K562 (cell line): ENCODE measurements around the gene JPH4. TPM values are rescaled to one million over a fixed set of nuclear protein-coding genes. Genes with fewer than 3 reads are reported as not detected.

Source experiments
- ATAC-seq: fragments of 200-7000 bp; cut with Tn5 transposase; 3 replicates; pipeline ENCODE4 v1.9.1; 2020; ENCODE audit warnings: moderate library complexity
- BruUV-seq: library from RNA; stranded (reverse); fragments of 400-500 nt; replicated peaks from 2 replicates; lab custom pipeline; 2021; lab: Mats Ljungman, UMichigan
- CTCF ChIA-PET: fragments of 300-600 bp; formaldehyde crosslinking; extraction: SDS; loops from one replicate; lab custom pipeline; 2021; ENCODE audit warnings: low intra/inter-chr PET ratio; lab: Yijun Ruan, JAX
- POLR2A ChIA-PET: fragments of 300-600, 350-650 bp; sonication (Branson Sonifier 250); formaldehyde crosslinking; extraction: SDS; loops from one replicate; lab custom pipeline; 2021; ENCODE audit warnings: antibody characterized with exemption, inconsistent platforms; lab: Yijun Ruan, JAX
- DNase-seq, 4 experiments: peaks; one replicate each; pipeline versions ENCODE4 v3.0.0 to v3.0.0-alpha.2; 2011 to 2018; ENCODE audit warnings: low spot score in 3 of 4, mixed read lengths in 3 of 4; ENCODE audit errors: extremely low read depth in 1 of 4
- FAIRE-seq: peaks from 2 replicates; lab custom pipeline; 2011; peaks lifted over from hg19 to GRCh38; lab: Jason Lieb, UNC
- H2AFZ ChIP-seq: 2 replicates; pipeline ENCODE4 v1.6.0; 2011; ENCODE audit warnings: low read depth, low read length, control low read depth, inconsistent platforms
- H3K27ac ChIP-seq: fragments of 200-600 bp; 3 replicates; pipeline ENCODE4 v1.8.0; 2011; ENCODE audit warnings: low read depth, mild to moderate bottlenecking, control low read depth, inconsistent platforms, low read length, moderate library complexity, mixed read lengths; ENCODE audit errors: extremely low read depth
- H3K27me3 ChIP-seq, 2 experiments: fragments of 300-600 bp in 1 of 2; 2 replicates in 1 of 2; 3 replicates in 1 of 2; pipeline versions ENCODE4 v1.6.0 to v1.8.0; 2011; ENCODE audit warnings: inconsistent platforms in 2 of 2, low read length in 2 of 2, mild to moderate bottlenecking in 1 of 2, mixed read lengths in 1 of 2, moderate library complexity in 1 of 2; ENCODE audit not compliant: control insufficient read depth in 2 of 2, insufficient read depth in 2 of 2
- H3K36me3 ChIP-seq: fragments of 300-600 bp; 3 replicates; pipeline ENCODE4 v1.8.0; 2011; ENCODE audit warnings: mild to moderate bottlenecking, low read length, inconsistent platforms; ENCODE audit not compliant: control insufficient read depth, insufficient read depth
- H3K4me1 ChIP-seq, 2 experiments: fragments of 200-600 bp in 1 of 2; replicated peaks in 1 of 2; 2 replicates in 1 of 2; 3 replicates in 1 of 2; pipeline versions ENCODE4 v1.5.1 to v1.8.0; 2011; ENCODE audit warnings: inconsistent platforms in 2 of 2, low read length in 2 of 2, mild to moderate bottlenecking in 1 of 2, mixed read lengths in 1 of 2, moderate library complexity in 1 of 2; ENCODE audit not compliant: control insufficient read depth in 2 of 2, insufficient read depth in 2 of 2
- H3K4me2 ChIP-seq: 2 replicates; pipeline ENCODE4 v1.6.1; 2011; ENCODE audit warnings: low read length, control low read depth, inconsistent platforms, mixed read lengths; ENCODE audit not compliant: insufficient read depth
- H3K4me3 ChIP-seq: fragments of 200-600 bp; sonication (generic), shearing (Covaris generic); 2 replicates; pipeline ENCODE4 v1.5.1; 2016; ENCODE audit warnings: control low read depth, inconsistent platforms
- H3K79me2 ChIP-seq: fragments of 200-600 bp; 3 replicates; pipeline ENCODE4 v1.8.0; 2011; ENCODE audit warnings: low read length, inconsistent platforms; ENCODE audit not compliant: control insufficient read depth, insufficient read depth
- H3K9ac ChIP-seq, 2 experiments: 2 replicates each; pipeline versions ENCODE4 v1.6.0 to v1.6.1; 2011; ENCODE audit warnings: low read depth in 2 of 2, low read length in 2 of 2, control low read depth in 1 of 2, inconsistent platforms in 1 of 2, mild to moderate bottlenecking in 1 of 2, mixed read lengths in 1 of 2; ENCODE audit not compliant: insufficient read depth in 1 of 2
- H3K9me1 ChIP-seq: one replicate; pipeline ENCODE4 v1.6.0; 2011; ENCODE audit warnings: inconsistent platforms, mild to moderate bottlenecking, low read length, moderate library complexity; ENCODE audit not compliant: control insufficient read depth, insufficient read depth
- H3K9me3 ChIP-seq: replicated peaks from 2 replicates; pipeline ENCODE4 v1.5.1; 2011; ENCODE audit warnings: low read depth, low read length, inconsistent platforms; ENCODE audit not compliant: control insufficient read depth, insufficient read depth
- H4K20me1 ChIP-seq: replicated peaks from 2 replicates; pipeline ENCODE4 v1.6.1; 2011; ENCODE audit warnings: low read length, inconsistent platforms, mixed read lengths; ENCODE audit not compliant: control insufficient read depth, insufficient read depth
- BCL6 ChIP-seq: fragments of 250-450 bp; sonication (Bioruptor Pico); IDR thresholded peaks from 2 replicates; pipeline ENCODE4 v1.4.0; 2020
- CBFA2T3 ChIP-seq: fragments of 450-650 bp; IDR thresholded peaks from 2 replicates; pipeline ENCODE4 v1.6.1; 2017
- JUND ChIP-seq, 2 experiments: IDR thresholded peaks; 2 replicates in 1 of 2; 3 replicates in 1 of 2; pipeline ENCODE4 v1.6.1; 2011; ENCODE audit warnings: borderline replicate concordance in 2 of 2, low read depth in 2 of 2, low read length in 2 of 2, improper control_type of control experiment in 1 of 2, missing biosample characterization in 1 of 2, missing genetic modification characterization in 1 of 2, missing genetic modification reagents in 1 of 2
- TSC22D4 ChIP-seq: fragments of 450-650 bp; IDR thresholded peaks from 2 replicates; pipeline ENCODE4 v1.6.1; 2016; ENCODE audit warnings: missing genetic modification characterization, missing biosample characterization, control low read depth
- ZC3H8 ChIP-seq: fragments of 450-650 bp; IDR thresholded peaks from 2 replicates; pipeline ENCODE4 v1.6.1; 2017
- ZNF282 ChIP-seq: sonication (generic); formaldehyde crosslinking; IDR thresholded peaks from 2 replicates; pipeline ENCODE4 v1.8.1; 2023; ENCODE audit warnings: missing genetic modification reagents
- ZNF583 ChIP-seq: fragments of 250-450 bp; sonication (Bioruptor Pico); IDR thresholded peaks from 2 replicates; pipeline ENCODE4 v1.4.0; 2020
- ZSCAN32 ChIP-seq: fragments of 450-650 bp; formaldehyde crosslinking; IDR thresholded peaks from 2 replicates; pipeline ENCODE4 v1.4.0; 2020; ENCODE audit warnings: mild to moderate bottlenecking, moderate library complexity
- WGBS: fragments of 100-300 bp; shearing (Covaris generic); methylation state at CpG from one replicate; pipeline ENCODE4 v1.1.6; 2016; ENCODE audit warnings: low coverage, mixed read lengths; ENCODE audit not compliant: insufficient coverage; ENCODE audit errors: missing lambda C conversion rate; 5-methylcytosine and 5-hydroxymethylcytosine counted together
- in situ Hi-C: fragments of 300-500 bp; cut with MboI; formaldehyde crosslinking; loops from 4 replicates; pipeline ENCODE4 v1.15.0; 2018; ENCODE audit warnings: inconsistent platforms, mixed read lengths
- intact Hi-C: fragments of 100-400 bp; cut with micrococcal nuclease; formaldehyde crosslinking; loops from 2 replicates; pipeline ENCODE4 v1.14.2; 2022
- polyA plus RNA-seq, 8 experiments: library from polyadenylated mRNA; depleted of rRNA in 4 of 8; stranded (reverse) in 5 of 8; unstranded in 3 of 8; fragments of >200 nt; fragmentation: Nextera tagmentation in 2 of 8; fragmentation: Illumina TruSeq in 1 of 8; extraction: Ambion mirVana in 2 of 8; extraction: Trizol in 1 of 8; gene quantifications; 2 replicates each; pipeline versions ENCODE4 v1.2.1 to v1.2.3, GENCODE V29; 2011 to 2014; ENCODE audit warnings: inconsistent platforms in 1 of 8, missing spikeins in 1 of 8
- total RNA-seq, 7 experiments: library from RNA; depleted of rRNA in 6 of 7; stranded (reverse); fragments of >200 nt in 6 of 7; fragmentation: Illumina TruSeq in 2 of 7; extraction: Trizol in 2 of 7; gene quantifications; 2 replicates each; pipeline versions ENCODE4 v1.2.1 to v1.2.3, GENCODE V29; 2011 to 2021; ENCODE audit warnings: low replicate concordance in 1 of 7
- TF ChIP-seq, protein P1 (sequence below): fragments of 250-450 bp; sonication (Bioruptor Pico); IDR thresholded peaks from 2 replicates; pipeline ENCODE4 v1.9.0; 2021; ENCODE audit warnings: mild to moderate bottlenecking, inconsistent platforms
- TF ChIP-seq, protein P2 (sequence below): sonication (generic); formaldehyde crosslinking; IDR thresholded peaks from 2 replicates; pipeline ENCODE4 v1.8.1; 2023; ENCODE audit warnings: mild to moderate bottlenecking, missing genetic modification reagents
- TF ChIP-seq, protein P3 (sequence below), 3 experiments: fragments of 200-800 bp in 1 of 3; sonication (Bioruptor generic) in 1 of 3; sonication (generic) in 1 of 3; formaldehyde crosslinking in 1 of 3; IDR thresholded peaks; 2 replicates each; pipeline versions ENCODE4 v1.6.1 to v1.8.0; 2016 to 2022; ENCODE audit warnings: mild to moderate bottlenecking in 2 of 3, missing compliant biosample characterization in 2 of 3, missing genetic modification characterization in 2 of 3, missing genetic modification reagents in 1 of 3

JPH4 gene
- total and polyA plus RNA-seq, 9 of the 15 experiments (the other 6 are each of a cell fraction or from before 2014, with no cell fraction given) = 0.04 to 0.13 (median 0.06) TPM; not detected in 5

DNA sequence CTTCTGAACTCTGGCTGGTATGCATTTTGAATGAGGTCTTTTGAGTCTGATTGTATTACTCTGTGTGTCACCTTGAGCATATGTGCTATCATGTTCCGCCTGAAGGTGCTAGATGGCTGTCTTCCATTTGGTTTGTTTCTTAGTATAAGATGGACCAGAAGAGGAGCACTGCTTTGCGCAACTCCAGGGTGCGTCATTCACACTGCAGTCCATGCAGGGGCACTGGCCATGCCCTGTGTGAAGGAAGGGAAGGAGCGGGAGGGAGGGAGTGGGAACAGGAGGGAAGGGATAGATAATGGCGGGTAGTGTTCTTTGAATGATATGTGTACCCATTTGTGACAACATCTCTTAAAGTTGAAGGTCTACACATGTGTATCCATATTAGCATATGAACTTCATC lies 35.2 kb downstream of the JPH4 start (continued):
- TF ChIP-seq, protein P1, sequence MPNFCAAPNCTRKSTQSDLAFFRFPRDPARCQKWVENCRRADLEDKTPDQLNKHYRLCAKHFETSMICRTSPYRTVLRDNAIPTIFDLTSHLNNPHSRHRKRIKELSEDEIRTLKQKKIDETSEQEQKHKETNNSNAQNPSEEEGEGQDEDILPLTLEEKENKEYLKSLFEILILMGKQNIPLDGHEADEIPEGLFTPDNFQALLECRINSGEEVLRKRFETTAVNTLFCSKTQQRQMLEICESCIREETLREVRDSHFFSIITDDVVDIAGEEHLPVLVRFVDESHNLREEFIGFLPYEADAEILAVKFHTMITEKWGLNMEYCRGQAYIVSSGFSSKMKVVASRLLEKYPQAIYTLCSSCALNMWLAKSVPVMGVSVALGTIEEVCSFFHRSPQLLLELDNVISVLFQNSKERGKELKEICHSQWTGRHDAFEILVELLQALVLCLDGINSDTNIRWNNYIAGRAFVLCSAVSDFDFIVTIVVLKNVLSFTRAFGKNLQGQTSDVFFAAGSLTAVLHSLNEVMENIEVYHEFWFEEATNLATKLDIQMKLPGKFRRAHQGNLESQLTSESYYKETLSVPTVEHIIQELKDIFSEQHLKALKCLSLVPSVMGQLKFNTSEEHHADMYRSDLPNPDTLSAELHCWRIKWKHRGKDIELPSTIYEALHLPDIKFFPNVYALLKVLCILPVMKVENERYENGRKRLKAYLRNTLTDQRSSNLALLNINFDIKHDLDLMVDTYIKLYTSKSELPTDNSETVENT (CRISPR knock-in tag) = no peak
- TF ChIP-seq ZNF583 (CRISPR knock-in tag) = no peak
- TF ChIP-seq CBFA2T3 = no peak
- no peak for TF ChIP-seq ZC3H8

DNA sequence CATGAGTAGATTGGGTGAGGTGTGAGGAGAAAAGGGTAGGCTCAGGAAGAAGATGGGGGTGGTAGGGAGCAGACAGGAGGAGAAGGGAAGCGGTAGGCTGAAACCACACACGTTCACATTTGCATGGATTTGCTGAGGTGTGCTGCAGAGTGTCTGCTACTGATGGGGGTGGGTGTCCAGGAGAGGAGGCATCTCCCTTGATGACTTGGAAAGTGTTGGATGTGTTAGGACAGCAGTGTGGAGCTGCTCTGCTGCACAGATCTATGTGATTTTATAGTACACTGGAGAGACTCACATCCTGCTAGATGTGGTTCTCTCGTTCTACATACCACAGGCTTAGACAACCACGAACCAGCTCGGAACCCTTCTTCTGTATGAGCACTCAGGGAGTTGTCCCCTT lies 36.3 kb downstream of the JPH4 start:
- TF ChIP-seq BCL6 (CRISPR knock-in tag) (no peak), ZNF282 (no peak), ZSCAN32 (CRISPR knock-in tag) (no peak), TSC22D4 (tag) (no peak), JUND (IDR thresholded peaks at IDR 0.05; ENCODE audit: borderline replicate concordance, low read depth, low read length) (no peak), JUND (tag; IDR thresholded peaks at IDR 0.05; ENCODE audit: borderline replicate concordance, low read depth, low read length) (no peak)
- TF ChIP-seq, protein P2, sequence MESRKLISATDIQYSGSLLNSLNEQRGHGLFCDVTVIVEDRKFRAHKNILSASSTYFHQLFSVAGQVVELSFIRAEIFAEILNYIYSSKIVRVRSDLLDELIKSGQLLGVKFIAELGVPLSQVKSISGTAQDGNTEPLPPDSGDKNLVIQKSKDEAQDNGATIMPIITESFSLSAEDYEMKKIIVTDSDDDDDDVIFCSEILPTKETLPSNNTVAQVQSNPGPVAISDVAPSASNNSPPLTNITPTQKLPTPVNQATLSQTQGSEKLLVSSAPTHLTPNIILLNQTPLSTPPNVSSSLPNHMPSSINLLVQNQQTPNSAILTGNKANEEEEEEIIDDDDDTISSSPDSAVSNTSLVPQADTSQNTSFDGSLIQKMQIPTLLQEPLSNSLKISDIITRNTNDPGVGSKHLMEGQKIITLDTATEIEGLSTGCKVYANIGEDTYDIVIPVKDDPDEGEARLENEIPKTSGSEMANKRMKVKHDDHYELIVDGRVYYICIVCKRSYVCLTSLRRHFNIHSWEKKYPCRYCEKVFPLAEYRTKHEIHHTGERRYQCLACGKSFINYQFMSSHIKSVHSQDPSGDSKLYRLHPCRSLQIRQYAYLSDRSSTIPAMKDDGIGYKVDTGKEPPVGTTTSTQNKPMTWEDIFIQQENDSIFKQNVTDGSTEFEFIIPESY (CRISPR knock-in tag) = no peak
- TF ChIP-seq, protein P3, sequence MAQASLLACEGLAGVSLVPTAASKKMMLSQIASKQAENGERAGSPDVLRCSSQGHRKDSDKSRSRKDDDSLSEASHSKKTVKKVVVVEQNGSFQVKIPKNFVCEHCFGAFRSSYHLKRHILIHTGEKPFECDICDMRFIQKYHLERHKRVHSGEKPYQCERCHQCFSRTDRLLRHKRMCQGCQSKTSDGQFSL (CRISPR knock-in tag; IDR thresholded peaks at IDR 0.05) = no peak
- TF ChIP-seq, protein P3 (tag; IDR thresholded peaks at IDR 0.05) = no peak
- TF ChIP-seq, all 486 proteins: peak for 0
- no peaks in the 10 kb centered on the region for H3K36me3 ChIP-seq
- no peak overlapping the region for H3K9ac ChIP-seq
- ChIA-PET POLR2A (interaction anchor here (0.6 to 0.8 kb wide), 3 partner anchors 9 to 22 kb away, joined by 3 to 6 read pairs (median 5); no protein-coding TSS in a partner anchor), CTCF (interaction anchor here (1.0 kb wide), 1 partner anchor 64 kb away, joined by 9 read pairs; no protein-coding TSS in a partner anchor)
- no peaks in the 10 kb centered on the region for H3K9me1 ChIP-seq
- no peaks in the 10 kb centered on the region for H4K20me1 ChIP-seq
- no peaks in the 10 kb centered on the region; a peak in 1 of 5 replicates for H3K4me1 ChIP-seq
- intact Hi-C loops = no loop called here
- H2AFZ ChIP-seq = no peak overlapping the region
- no peak overlapping the region for H3K4me3 ChIP-seq
- no peak overlapping the region for H3K4me2 ChIP-seq
- no peaks in the 10 kb centered on the region for H3K27me3 ChIP-seq
- ATAC-seq = no peak
- H3K79me2 ChIP-seq = no peaks in the 10 kb centered on the region
- BruUV-seq = no TSS peak
- DNase-seq = no peak
- FAIRE-seq = no peak
- in situ Hi-C loops = no loop called here
- no peaks in the 10 kb centered on the region for H3K9me3 ChIP-seq
- WGBS = 1% methylated on average over 5 of the region's 5 CpGs
- no peak overlapping the region for H3K27ac ChIP-seq
